Measurements from ENCODE around the gene MAP7. TPM values are rescaled to one million over a fixed set of nuclear protein-coding genes. Genes with fewer than 3 reads are reported as not detected.
"Not testable (repeated sequence)": the region's sequence is repeated elsewhere in the genome, so short reads cannot be mapped to it uniquely, and the experiment has no call there.

Gene MAP7
- total RNA-seq, 4 donors from 2014 or later, result 40.6 to 61.3 (median 46.6) TPM

- intact Hi-C loops (cut with DNase I; ENCODE audit: low total_unique reads), result no loop called here
- H3K9me3 ChIP-seq, result no peaks in the 10 kb centered on the region
- in situ Hi-C loops (cut with MboI; ENCODE audit: low pct_ligation_motif_present in 1 of 4, low pct_unique_long_range_greater_than_20kb in 1 of 4, low sequenced_read_pairs in 3 of 4), result loop anchor here in 2 of 4 donors (10.0 to 25.0 kb wide), 2 partner anchors 154 to 161 kb away; no protein-coding TSS in a partner anchor
These were observed 166.8 kb downstream of the MAP7 start for GRCh38 chr6:136383268-136383937.

GRCh38 chr6:136382676-136383252, 167.5 kb downstream of the MAP7 start:
- no peaks in the 10 kb centered on the region for H3K27me3 ChIP-seq
- no peaks in the 10 kb centered on the region for H3K9me3 ChIP-seq
- in situ Hi-C loops (cut with MboI; ENCODE audit: low pct_ligation_motif_present in 1 of 4, low pct_unique_long_range_greater_than_20kb in 1 of 4, low sequenced_read_pairs in 3 of 4), result loop anchor here in 2 of 4 donors (10.0 to 25.0 kb wide), 2 partner anchors 155 to 162 kb away; no protein-coding TSS in a partner anchor
- intact Hi-C loops (cut with DNase I; ENCODE audit: low total_unique reads), result no loop called here
- H3K4me3 ChIP-seq, result no peak overlapping the region
- no peak overlapping the region for H3K27ac ChIP-seq
- TF ChIP-seq CTCF (IDR thresholded peaks at IDR 0.05) (no peak), POLR2AphosphoS5 (IDR thresholded peaks at IDR 0.05) (no peak), POLR2A (IDR thresholded peaks at IDR 0.05) (no peak), EP300 (IDR thresholded peaks at IDR 0.05; ENCODE audit: low read depth) (no peak)
- peaks cover 0 to 7% (median 0%) of the 10 kb centered on the region in 4 donors for H3K36me3 ChIP-seq
- no peaks in the 10 kb centered on the region for H3K4me1 ChIP-seq
- DNase-seq, result no peak

More at GRCh38 chr6:136383268-136383937, 166.8 kb downstream of the MAP7 start:
- Histone ChIP-seq H3K27me3 (no peaks in the 10 kb centered on the region), H3K4me3 (no peak overlapping the region), H3K36me3 (peaks cover 0 to 7% (median 0%) of the 10 kb centered on the region in 4 donors), H3K27ac (no peak overlapping the region), H3K4me1 (no peaks in the 10 kb centered on the region)
- WGBS, 2 donors (ENCODE audit: low coverage in 1 of 2), result 71 to 75% methylated on average over 9 of the region's 9 CpGs
- DNase-seq, result no peak
- TF ChIP-seq EP300 (IDR thresholded peaks at IDR 0.05; ENCODE audit: low read depth) (no peak), POLR2AphosphoS5 (IDR thresholded peaks at IDR 0.05) (no peak), CTCF (IDR thresholded peaks at IDR 0.05) (no peak), POLR2A (IDR thresholded peaks at IDR 0.05) (no peak)

GRCh38 chr6:136378888-136379287, 171.3 kb downstream of the MAP7 start:
- no peak for DNase-seq
- Histone ChIP-seq H3K4me3 (no peak overlapping the region), H3K4me1 (no peaks in the 10 kb centered on the region), H3K27ac (no peak overlapping the region), H3K9me3 (no peaks in the 10 kb centered on the region), H3K36me3 (peaks cover 0 to 7% (median 0%) of the 10 kb centered on the region in 4 donors), H3K27me3 (no peaks in the 10 kb centered on the region)
- intact Hi-C loops (cut with DNase I; ENCODE audit: low total_unique reads), result no loop called here
- no peak for TF ChIP-seq EP300 (IDR thresholded peaks at IDR 0.05; ENCODE audit: low read depth)
- peak in 4 of 5 experiments; percentile 20 to 40 (median 31) for TF ChIP-seq CTCF (IDR thresholded peaks at IDR 0.05)
- in situ Hi-C loops (cut with MboI; ENCODE audit: low pct_ligation_motif_present in 1 of 4, low pct_unique_long_range_greater_than_20kb in 1 of 4, low sequenced_read_pairs in 3 of 4), result loop anchor here in 1 of 4 donors (25.0 kb wide), 1 partner anchor 158 kb away; no protein-coding TSS in a partner anchor

GRCh38 chr6:136375836-136376235, 174.4 kb downstream of the MAP7 start:
- H3K4me3 ChIP-seq; H3K27ac ChIP-seq; H3K9me3 ChIP-seq; H3K27me3 ChIP-seq; H3K36me3 ChIP-seq; intact Hi-C loops (cut with DNase I; ENCODE audit: low total_unique reads); DNase-seq; H3K4me1 ChIP-seq: not testable (repeated sequence)
- 88% methylated on average over 3 to 4 of the region's 4 CpGs for WGBS, 2 donors (ENCODE audit: low coverage in 1 of 2)
- in situ Hi-C loops (cut with MboI; ENCODE audit: low pct_ligation_motif_present in 1 of 4, low pct_unique_long_range_greater_than_20kb in 1 of 4, low sequenced_read_pairs in 3 of 4), result loop anchor here in 1 of 4 donors (25.0 kb wide), 1 partner anchor 161 kb away; no protein-coding TSS in a partner anchor

Measured in transverse colon (tissue), 4 donors.